ENCODE results near the gene PPP2R3A.
"Not testable (repeated sequence)": the region's sequence is repeated elsewhere in the genome, so short reads cannot be mapped to it uniquely, and the experiment has no call there.

Gene PPP2R3A

DNA sequence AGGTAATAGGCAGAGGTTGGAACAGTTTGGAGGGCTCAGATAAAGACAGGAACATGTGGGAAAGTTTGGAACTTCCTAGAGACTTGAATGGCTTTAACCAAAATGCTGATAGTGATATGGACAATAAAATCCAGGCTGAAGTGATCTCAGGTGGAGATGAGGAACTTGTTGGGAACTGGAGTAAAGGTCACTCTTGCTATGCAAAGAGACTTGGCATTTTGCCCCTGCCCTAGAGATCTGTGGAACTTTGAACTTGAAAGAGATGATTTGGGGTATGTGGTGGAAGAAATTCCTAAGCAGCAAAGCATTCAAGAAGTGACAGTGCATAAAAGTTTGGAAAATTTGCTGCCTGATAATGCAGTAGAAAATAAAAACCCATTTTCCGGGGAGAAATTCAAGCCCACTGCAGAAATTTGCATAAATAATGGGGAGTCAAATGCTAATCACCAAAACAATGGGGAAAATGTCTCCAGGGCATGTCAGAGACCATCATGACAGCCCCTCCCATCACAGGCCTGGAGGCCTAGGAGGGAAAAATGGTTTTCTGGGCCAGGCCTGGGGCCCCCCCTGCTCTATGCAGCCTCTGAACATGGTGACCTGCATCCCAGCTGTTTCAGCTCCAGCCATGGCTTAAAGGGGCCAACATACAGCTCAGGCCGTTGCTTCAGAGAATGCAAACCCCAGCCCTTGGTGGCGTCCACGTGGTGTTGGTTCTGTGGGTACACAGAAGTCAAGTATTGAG is 118.3 kb downstream of the PPP2R3A start:
- not testable (repeated sequence) for DNase-seq

DNA sequence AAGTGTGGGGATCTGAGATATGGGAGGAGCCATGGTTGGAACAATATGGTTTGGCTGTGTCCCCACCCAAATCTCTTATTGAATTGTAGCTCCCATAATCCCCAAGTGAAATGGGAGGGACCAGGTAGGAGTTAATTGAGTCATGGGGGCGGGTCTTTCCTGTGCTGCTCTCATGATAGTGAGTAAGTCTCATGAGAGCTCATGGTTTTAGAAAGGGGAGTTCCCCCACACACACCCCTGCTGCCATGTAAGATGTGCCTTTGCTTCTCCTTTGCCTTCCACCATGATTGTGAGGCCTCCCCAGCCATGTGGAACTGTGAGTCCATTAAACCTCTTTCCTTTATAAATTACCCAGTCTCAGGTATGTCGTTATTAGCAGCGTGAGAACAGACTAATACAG is 119.5 kb downstream of the PPP2R3A start:
- not testable (repeated sequence) for DNase-seq

- no peak for DNase-seq
Observed at GRCh38 chr3:136093771-136094170, 128.2 kb downstream of the PPP2R3A start.

DNA sequence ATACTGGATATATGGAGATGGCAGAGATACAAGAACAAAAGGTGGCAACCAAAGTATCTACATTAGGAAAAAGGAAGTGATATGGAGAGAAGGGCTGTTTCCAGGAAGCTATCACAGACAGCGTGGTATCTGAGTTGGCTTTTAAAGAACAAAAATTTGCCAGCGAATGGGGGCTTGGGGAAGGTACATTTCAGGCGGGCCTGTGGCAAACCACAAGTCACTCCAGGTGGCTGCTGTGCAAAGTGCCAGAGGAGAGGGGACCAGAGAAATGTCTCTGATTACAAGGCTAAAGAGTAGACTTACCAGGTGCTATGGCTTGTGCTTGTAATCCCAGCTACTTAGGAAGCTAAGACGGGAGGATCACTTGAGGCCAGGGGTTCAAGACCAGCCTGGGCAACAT is 139.5 kb downstream of the PPP2R3A start:
- DNase-seq = no peak

DNA sequence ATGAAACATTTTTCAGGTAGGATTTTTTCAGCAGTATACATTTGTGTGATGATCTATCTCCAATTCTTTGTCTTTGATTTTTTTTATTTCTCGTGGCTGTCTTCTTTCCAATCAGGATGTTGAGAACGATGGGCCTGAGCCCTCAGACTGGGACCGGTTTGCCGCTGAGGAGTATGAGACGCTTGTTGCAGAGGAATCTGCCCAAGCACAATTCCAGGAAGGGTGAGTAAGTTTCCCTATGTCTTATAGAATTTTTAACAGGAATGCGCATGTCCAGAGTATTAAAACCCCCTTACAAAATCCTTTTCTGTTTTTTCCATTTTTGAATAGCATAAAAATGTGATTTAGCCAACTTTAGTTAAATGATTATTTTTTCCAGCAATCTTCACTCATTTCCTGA is 140.6 kb downstream of the PPP2R3A start:
- no peak for DNase-seq

GRCh38 chr3:136109499-136109898 is 144.0 kb downstream of the PPP2R3A start:
- no peak for DNase-seq

DNA sequence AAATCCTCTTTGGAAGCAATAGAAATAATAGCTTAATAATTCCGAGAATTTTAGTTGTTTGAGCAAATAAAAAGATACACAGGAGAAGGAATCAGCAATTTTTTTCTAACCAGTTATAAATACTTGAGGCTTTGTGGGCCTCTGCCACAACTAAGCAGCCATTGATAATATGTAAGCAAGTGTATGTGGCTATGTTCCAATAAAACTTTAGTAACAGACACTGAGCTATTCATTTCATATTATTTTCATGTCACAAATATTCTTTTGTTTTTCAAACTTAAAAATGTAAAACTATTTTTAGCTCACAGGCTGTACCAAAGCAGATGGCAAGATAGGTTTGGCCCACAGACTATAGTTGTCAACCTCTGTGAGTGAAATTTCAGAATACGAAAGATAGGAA is 145.0 kb downstream of the PPP2R3A start:
- no peak for DNase-seq

DNA sequence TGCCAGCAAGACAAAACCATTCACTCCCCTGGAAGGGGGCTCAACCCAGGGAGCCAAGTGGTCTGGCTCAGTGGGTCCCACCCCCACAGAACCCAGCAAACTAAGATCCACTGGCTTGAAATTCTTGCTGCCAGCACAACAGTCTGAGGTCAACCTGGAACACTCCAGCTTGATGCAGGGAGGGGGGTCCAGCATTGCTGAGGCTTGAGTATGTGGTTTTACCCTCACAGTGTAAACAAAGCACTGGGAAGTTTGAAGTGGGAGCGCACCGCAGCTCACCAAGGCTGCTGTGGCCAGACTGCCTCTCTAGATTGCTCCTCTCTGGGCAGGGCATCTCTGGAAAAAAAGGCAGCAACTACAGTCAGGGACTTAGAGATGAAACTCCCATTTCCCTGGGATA is 148.9 kb downstream of the PPP2R3A start:
- DNase-seq = no peak

DNA sequence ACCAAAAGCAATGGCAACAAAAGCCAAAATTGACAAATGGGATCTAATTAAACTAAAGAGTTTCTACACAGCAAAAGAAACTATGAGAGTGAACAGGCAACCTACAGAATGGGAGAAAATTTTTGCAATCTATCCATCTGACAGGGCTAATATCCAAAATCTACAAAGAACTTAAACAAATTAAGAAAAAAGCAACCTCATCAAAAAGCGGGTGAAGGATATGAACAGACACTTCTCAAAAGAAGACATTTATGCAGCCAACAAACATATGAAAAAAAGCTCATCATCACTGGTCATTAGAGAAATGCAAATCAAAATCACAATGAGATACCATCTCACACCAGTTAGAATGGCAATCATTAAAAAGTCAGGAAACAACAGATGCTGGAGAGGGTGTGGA is 153.8 kb downstream of the PPP2R3A start:
- DNase-seq = not testable (repeated sequence)

GRCh38 chr3:136119783-136120182 is 154.3 kb downstream of the PPP2R3A start:
- not testable (repeated sequence) for DNase-seq

- no peak for DNase-seq
Observed at GRCh38 chr3:136120373-136121348, 155.1 kb downstream of the PPP2R3A start.

- no peak for DNase-seq
Observed at GRCh38 chr3:136122006-136122405, 156.5 kb downstream of the PPP2R3A start.

GRCh38 chr3:136131647-136132046 is 166.1 kb downstream of the PPP2R3A start:
- DNase-seq = not testable (repeated sequence)

DNA sequence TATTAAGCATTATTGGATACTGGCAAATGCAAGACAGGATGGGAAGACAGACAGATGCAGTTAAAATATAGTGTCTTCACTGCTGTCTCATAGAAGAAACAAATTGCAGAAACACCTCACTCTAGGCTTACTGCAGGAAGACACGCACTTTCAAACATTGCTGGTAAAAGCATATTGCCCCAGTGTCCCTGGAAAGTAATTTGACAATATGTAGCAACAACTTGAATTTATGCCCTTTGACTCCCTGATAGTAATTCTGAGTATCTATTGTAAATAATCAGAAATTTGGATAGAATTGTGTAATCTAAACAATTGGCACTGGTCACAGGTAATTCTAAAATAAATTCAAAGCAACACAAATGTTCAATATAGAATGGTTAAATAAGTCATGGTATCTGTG is 168.6 kb downstream of the PPP2R3A start:
- no peak for DNase-seq

DNA sequence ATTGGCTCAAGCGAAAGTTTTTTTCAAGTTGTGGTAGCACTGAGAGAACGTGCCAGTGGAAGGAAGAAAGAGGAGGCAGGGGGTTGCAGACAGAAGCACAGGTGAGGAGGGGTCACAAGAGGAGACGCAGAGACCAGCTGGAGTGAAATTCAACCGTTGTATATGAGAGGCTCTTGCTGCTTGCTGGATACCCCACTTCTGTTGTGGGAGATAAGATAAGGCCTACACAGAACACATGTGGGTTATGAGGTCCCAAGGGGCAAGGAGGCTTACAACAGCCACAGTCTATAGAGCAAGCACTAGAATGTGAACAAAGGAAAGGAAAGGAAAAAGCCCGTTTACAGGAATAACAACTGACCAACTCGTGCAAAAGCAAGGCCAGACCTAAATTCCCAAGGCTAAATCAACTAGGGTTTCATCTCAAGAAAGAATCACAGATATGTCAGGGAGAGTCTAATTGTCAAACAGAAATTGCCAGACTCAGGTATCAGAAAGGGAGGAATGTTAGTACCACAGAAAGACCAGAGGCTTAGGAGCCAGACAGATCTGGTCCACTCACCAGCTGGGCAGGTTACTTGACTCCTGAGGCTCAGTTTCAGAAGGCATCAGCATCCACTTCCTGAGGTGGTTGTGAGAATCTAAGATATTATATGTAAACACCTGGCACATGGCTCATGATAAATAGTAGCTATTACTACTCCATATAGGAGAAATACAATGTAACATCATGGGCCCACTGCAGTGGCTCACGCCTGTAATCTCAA is 169.7 kb downstream of the PPP2R3A start:
- DNase-seq = no peak

GRCh38 chr3:136136454-136136853 is 170.9 kb downstream of the PPP2R3A start:
- no peak for DNase-seq

GRCh38 chr3:136141291-136141785 is 175.8 kb downstream of the PPP2R3A start:
- DNase-seq = no peak

DNA sequence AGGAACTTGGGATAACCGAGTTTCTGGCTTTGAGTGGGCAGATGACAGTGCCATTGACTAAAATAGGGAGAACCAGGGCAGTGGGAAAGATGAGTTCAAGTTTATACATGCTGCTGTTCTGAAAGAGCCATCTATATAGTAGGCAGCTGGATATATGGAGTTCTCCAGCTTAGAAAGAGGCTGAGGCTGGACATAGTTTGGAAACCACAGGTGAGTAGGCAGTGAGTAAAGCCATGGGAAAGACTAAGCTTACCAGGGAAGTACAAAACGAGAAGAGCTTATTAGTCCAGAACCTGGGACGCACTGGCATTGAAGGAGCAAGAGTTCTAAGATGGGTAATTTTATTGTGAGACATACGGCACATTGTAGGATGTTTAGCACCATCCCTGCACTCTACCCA is 176.4 kb downstream of the PPP2R3A start:
- DNase-seq = no peak

- DNase-seq = no peak
Observed at GRCh38 chr3:136142592-136142991, 177.1 kb downstream of the PPP2R3A start.

DNA sequence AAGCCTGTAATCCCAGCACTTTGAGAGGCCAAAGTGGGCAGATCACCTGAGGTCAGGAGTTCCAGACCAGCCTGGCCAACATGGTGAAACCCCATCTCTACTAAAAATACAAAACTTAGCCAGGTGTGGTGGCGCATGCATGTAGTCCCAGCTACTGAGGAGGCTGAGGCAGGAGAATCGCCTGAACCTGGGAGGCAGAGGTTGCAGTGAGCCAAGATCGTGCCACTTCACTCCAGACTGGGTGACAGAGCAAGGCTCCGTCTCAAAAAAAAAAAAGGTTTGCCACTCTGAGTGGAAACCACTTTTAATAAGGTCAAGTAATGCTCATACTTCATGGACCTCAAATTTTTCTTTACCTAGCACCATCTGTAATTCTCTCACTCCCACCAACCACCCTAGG is 178.9 kb downstream of the PPP2R3A start:
- DNase-seq = not testable (repeated sequence)

DNA sequence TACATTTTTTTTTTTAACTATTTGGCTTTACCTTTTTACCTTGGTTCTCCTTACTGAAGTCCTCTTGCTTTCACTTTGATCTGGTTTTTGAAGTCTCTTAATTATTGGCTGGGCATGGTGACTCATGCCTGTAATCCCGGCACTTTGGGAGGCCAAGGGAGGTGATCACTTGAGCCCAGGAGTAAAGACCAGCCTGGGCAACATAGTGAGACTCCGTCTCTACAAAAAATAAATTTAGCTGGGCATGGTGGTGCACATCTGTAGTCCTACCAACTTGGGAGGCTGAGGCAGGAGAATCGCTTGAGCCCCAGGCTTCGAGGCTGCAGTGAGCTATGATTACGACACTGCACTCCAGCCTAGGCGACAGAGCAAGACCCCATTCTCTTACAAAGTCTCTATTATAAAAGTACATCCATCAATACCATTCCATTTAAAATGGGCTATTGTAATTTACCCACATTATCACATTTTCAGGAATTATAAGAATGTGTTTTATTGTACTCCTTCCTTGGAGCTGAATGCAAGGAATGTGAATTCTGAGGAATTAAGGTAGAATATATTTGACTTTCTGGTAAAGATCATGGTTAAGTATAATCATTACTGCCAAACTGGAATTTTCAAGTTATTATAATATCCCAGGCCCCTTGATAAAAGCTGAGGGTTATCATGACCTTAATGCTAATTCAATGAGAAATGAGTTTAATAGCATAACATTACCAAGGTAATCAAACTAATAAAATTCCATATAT is 181.6 kb downstream of the PPP2R3A start:
- no peak for DNase-seq

GRCh38 chr3:136149667-136150066 is 184.1 kb downstream of the PPP2R3A start:
- no peak for DNase-seq
